NCI-H146 treated with DMSO at 0.1 percent for 48 hours (cell line): ENCODE results near the gene TXNDC9.
"Not testable (repeated sequence)": the region's sequence is repeated elsewhere in the genome, so short reads cannot be mapped to it uniquely, and the experiment has no call there.

Experiments
- DNase-seq: peaks from one replicate; lab custom pipeline; 2025; ENCODE audit not compliant: unreplicated experiment; lab: John Stamatoyannopoulos, UW

The TXNDC9 gene, protein sequence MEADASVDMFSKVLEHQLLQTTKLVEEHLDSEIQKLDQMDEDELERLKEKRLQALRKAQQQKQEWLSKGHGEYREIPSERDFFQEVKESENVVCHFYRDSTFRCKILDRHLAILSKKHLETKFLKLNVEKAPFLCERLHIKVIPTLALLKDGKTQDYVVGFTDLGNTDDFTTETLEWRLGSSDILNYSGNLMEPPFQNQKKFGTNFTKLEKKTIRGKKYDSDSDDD

DNA sequence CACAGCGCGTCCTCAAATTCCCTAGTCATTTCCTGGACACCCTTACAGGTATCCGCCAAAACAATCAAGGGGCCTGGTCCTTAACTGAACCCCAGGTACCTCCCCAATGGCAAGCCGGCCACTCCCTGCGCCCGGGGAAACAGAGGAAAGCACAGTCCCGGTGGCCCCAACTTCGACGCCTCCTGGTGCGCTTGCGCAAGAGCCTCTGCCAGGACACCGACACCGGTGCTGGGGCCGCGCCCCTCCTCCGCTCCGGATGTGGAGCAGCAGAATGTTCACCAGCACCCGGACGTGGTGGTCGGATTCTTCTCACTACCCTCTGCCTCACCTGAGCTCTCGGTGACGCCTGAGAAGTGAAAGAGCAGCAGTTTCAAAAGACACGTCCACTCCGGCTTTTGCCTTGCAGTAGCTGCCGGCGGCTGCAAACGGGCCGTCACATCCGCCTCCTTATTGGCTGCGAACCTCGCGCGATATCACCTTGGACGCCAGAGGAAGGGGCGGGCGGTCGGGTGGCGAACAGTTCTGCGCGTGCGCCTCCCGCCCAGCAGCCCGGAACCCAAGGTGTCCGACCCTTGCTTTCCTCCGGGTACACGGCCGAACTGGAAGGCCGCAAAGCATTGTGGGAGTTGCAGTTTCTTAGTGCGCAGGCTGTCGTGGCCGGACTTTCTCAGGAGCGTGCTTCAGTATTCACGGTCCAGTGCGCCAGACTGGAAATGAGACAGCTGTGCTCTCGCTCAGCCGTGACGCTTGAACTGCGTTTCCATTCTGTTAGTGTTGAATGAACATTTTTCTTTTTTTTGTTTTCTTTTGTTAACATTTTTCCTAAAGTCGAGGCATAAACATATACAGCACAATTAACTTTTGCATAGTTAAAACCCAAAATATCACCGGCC is at the start of gene TXNDC9:
TXNDC9 (minus strand) TSS at position 423 of the 893 bp plus-strand sequence. CDS start 3,123 bp downstream, outside the sequence.
- peak; percentile 99 for DNase-seq

DNA sequence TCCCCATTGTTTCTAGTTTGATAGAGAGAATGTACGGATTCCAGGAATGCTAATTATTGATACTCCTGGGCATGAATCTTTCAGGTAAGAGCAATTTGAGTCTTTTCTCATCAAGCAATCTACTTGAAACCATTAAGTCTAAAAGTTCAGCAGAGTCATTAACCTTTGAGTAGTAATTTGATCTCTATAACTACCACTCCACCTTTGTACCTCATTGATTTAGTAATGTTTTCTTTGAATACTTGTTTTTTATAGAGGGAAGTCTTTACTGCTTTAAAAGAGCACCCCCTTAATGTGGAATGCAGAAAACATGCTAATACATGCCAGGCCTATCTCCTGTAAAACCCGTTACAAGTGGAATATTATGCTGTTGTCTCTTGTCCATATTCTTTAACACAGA is 46.0 kb upstream of the TXNDC9 start:
- no peak for DNase-seq

DNA sequence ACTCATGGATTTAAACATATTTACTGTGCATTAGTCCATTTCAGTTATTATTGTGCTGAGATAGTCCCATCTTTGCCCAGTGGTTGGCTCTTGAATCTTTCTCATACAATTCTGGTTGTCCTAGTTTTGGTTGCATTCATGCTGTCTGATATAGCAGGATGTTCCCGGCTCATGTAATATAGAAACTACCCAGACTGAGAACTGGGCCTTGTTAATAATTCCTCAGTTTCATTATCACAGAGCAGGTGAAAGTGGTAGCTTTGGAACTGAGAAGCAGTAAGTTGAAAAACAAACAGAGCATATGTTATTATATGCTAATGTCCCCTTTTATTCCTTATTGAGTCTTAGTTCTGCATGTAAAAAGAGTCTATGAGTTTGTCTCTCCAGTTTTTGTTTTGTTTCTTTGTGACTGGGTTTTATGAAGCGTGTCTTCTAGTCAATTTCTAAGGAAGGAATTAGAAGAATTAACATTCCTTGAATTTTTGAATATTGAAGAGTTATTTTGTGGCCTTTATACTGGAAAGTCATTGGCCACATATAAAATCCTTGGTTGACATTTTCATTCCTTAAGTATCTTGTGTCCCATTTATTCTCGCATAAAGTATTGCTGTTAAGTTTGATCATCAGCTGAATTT is 44.4 kb upstream of the TXNDC9 start:
- no peak for DNase-seq

DNA sequence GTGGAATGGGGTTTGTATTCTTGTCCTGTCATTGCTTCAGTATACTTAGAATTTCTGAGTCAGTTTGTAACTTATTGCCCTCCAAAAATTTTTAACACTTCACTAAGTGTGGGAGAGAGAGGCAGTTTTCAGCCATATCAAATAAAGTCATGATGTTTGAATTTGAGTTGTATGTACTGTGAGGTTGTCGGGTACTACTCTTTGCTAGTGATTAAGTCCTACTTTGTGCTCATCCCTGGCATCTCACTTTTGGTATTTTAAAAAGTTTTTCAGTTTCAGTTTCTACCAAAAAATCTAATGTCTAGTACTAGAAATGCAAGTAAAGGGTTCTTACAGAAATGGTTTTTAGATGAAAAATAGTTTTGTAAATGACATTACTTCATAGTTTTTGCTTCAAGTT is 41.7 kb upstream of the TXNDC9 start:
- no peak for DNase-seq

DNA sequence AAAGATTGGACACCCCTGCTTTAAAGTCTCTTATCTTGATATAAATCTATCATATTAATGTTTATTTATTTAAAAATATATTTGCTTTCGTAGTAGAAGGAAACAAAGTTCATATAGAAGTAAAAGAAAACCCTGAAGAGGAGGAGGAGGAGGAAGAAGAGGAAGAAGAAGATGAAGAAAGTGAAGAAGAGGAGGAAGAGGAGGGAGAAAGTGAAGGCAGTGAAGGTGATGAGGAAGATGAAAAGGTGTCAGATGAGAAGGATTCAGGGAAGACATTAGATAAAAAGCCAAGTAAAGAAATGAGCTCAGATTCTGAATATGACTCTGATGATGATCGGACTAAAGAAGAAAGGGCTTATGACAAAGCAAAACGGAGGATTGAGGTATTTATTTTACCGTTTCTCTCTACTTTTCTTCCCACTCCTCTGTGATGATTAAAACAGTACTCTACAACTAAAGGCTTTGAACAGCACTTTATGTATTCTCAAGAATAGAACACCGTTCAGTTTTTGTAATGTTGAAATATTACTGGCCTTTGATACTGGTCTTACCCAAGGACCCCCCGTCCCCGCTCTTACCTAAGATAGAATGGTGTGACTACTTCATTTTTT is 40.2 kb upstream of the TXNDC9 start:
- DNase-seq = no peak

DNA sequence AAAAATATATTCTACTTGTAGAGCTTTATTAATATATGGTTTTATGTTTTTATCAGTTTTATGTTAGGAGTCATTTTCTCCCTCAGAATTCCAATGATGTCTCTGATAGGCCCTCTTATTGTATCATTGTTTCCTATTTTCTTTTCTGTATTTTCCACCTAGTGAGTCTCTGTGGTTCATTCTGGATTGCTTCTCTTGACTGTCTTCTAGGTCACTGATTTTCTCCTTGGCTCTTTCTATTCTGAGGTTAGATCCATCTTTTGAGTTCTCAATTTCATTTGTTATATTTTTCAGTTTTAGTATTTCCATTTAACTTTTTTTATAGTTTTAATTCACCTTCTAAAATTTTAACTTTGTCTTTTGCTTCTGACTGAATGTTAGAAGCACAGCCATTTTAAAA is 38.6 kb upstream of the TXNDC9 start:
- no peak for DNase-seq

DNA sequence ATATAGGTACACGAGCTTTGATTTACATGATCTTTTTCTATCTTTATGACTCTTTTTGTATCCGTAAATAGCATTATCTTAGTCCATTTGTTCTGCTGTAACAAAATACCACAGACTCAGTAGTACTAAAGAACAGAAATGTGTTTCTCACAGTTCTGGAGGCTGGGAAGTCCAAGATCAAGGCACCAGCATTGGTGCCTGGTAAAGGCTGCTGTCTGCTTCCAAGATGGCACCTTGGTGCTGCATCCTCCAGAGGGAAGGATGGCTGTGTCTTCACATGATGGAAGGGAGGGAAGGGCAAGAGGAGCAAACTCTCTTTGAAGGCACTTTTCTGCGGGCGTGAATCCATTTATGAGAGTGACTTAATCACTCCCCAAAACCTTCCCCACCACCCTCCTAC is 37.0 kb upstream of the TXNDC9 start:
- DNase-seq = no peak

DNA sequence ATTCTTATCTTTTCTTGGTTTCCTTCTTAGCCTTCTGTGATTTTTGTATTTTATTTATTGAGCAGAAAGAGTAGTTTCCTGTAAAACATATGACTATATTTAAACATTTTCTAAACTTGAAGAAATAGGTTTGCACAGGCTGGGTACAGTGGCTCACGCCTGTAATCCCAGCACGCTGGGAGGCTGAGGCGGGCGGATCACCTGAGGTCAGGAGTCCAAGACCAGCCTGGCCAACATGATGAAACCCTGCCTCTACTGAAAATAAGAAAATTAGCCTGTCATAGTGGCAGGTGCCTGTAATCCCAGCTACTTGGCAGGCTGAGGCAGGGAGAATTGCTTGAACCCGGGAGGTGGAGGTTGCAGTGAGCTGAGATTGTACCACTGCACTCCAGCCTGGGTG is 32.7 kb upstream of the TXNDC9 start:
- not testable (repeated sequence) for DNase-seq

DNA sequence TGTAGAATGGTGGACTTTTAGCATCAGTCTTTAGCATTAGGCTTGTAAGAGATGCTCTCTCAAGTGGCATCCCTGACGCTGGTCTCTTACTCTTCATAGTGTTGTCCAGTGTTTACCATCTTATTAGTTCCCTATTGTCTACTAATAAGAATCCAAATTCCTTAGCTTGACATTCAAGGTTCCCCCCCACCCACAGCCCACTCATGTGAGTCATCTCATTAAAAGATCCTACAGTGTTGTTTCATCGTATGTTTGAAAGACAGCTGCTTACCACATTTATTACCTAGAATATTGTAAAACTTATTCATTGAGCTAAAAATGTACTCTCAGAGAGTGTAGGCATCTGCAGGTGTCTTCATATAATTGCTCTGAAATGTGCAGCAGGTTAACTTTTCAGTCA is 29.5 kb upstream of the TXNDC9 start:
- no peak for DNase-seq

DNA sequence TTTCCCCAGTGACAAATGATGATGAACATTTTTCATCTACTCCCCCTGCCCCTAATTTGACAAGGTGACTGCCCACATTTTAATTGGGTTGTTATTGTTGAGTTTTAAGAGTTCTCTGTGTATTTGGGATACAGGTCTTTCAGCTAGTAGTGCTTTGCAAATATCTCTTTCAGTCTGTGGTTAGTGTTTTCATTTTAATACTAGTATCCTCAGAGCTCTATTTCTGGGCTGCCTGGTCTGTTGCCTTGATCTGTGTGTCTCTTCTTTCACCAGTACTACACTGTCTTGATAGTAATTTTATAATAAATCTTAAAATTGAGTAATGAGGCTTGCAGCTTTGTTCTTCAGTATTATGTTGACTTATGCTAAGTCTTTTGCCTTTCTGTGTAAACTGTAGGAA is 20.7 kb upstream of the TXNDC9 start:
- no peak for DNase-seq

DNA sequence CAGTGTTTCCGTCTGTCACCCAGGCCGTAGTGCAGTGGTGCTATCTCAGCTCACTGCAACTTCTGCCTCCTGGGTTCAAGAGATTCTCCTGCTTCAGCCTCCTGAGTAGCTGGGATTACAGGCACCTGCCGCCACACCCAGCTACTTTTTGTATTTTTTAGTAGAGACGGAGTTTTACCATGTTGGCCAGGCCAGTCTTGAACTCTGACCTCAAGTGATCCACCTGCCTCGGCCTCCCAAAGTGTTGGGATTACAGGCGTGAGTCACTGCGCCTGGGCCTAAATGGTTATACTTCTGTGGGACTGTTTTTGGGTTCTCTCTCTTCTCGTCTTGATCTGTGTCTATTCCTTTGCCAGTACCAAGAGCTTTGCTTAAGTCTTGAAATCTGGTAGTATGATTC is 18.7 kb upstream of the TXNDC9 start:
- not testable (repeated sequence) for DNase-seq

DNA sequence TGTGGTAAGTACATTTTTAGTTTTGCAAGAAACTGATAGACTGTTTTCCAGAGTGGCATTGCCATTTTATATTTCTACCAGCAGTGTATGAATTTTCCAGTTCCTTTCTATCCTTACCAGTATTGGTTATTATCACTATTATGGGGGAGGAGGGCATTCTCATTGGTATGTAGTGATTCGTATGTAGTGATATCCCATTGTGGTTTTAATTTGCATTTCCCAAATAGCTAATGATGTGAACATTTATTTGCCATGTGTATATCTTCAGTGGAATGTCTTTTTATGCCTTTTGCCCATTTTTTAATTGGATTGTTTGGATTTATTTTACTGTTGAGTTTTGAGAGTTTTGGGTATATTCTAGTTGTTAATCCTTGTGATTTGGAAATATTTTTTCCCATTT is 17.9 kb upstream of the TXNDC9 start:
- DNase-seq = no peak

DNA sequence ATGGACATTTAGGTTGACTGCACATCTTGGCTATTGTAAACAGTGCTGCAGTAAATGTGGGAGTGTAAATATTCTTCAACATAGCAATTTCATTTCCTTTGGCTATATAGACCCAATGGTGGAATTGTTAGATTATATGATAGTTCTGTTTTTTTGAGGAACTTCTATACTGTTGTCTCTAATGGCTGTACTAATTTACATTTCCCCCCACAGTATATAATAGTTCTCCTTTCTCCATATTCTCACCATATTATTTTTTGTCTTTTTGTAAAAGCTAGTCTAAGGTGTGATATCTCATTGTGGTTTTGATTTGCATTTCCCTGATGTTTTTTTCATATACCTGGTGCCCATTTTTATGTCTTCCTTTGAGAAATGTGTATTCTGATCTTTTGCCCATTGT is 14.1 kb upstream of the TXNDC9 start:
- no peak for DNase-seq

DNA sequence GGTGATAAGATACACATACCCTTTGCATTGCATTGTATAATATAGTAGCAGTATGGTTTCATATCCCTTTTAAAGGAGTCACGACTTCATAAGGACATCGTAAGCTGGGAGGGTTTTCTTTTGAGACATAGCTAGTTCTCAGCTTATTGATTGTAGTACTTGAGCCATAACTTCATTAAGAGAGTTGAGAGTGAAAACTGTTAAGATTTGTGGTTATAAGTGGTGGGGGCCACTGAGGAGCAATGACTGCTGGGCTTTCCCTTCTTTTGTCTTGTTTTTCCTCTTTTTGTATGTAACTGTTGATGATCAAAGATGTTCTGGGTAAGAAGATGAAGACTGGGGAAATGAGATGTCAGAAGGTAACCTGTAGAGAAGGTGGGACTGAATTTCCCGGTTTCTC is 12.0 kb upstream of the TXNDC9 start:
- DNase-seq = no peak

DNA sequence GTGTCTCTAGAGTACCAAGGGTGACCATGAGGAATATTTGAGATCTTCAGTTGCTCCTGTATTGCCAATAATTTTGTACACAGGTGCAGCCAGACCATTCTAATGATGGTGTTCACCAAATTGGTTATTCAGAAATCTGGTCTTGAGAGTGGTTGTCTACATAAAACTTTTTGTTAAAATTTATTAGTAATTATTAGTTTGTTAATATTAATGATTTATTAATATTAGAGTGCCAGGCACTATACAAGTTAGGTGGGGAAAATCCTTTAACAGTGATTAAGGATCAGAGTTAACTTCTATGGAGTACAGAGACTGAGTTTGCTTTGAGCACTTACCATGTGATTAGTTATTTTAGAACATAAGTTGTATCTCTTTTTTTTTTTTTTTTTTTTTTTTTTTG is 10.1 kb upstream of the TXNDC9 start:
- DNase-seq = no peak

DNA sequence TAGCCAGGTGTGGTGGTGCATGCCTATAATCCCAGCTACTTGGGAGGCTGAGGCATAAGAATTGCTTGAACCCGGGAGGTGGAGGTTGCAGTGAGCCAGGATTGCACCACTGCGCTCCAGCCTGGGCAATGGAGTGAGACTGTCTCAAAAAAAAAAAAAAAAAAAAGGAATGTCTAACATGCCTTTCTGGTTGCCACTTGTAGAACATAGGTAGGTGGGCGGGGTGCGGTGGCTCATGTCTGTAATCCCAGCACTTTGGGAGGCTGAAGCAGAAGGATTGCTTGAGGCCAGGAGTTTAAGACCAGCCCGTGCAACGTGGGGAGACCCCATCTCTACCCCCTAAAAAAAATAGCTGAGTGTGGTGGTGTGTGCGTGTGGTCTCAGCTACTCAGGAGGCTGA is 9.3 kb upstream of the TXNDC9 start:
- DNase-seq = not testable (repeated sequence)

DNA sequence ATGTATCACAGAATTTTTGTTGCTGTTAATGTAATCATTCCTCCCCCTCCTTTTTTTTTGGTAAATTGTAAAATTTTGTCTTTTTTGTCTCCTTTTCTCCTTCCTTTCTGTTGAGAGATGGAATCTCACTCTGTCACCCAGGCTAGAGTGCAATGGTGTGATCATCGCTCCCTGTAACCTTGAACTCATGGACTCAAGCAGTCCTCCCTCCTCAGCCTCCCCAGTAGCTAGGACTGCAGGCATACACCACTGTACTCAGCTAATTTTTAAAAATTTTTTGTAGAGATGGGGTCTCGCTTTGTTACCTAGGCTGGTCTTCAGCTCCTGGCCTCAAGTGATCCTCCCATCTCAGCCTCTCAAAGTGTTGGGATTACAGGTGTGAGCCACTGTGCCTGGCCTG is 6.4 kb upstream of the TXNDC9 start:
- no peak for DNase-seq

DNA sequence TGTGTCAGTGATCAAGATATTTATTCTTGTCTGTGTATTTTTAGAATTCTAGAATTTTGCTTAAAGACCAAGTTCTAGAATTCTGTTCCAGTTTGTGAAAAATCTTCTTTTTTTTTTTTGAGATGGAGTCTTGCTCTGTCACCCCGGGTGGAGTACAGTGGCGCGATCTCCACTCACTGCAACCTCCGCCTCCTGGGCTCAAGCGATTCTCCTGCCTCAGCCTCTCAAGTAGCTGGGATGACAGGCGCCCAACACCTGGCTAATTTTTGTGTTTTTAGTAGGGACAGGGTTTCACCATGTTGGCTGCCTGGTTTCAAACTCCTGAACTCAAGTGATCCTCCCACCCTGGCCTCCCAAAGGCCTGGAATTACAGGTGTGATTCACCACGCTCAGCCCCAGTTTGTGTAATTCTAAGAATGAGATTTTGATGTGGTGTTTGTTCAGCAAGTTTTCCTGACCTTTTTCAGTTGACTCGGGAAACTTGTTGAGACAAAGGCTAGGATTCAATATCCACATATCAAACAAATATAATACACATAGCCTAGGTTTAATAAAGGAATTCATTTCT is 4.6 kb upstream of the TXNDC9 start:
- no peak for DNase-seq

DNA sequence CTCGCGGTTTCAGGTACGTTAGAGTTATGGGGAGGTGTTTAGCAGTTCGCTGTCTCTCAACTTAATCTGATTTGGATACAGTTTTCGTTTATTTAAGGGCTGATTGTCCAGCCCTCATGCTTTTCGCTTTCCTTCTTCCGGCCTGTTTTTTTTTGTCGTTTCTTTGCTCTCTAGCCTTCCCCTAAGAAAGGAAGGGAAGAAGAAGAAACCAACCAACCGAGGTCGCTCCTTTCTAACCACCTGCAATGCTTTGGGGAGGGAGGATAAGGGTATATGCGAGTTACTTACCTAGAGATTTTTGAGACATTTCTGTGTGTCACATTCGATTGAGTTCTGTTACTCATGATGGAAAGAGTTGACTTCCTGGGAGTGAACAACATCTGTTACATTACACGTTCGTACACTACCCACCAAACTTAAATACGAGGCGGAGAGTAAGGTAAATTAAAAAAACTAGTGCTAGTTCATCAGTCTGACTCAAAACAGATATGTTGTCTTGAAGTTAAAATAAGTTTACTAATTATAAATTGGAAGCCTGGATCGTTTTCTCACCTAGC is 2.0 kb upstream of the TXNDC9 start:
- DNase-seq = no peak

DNA sequence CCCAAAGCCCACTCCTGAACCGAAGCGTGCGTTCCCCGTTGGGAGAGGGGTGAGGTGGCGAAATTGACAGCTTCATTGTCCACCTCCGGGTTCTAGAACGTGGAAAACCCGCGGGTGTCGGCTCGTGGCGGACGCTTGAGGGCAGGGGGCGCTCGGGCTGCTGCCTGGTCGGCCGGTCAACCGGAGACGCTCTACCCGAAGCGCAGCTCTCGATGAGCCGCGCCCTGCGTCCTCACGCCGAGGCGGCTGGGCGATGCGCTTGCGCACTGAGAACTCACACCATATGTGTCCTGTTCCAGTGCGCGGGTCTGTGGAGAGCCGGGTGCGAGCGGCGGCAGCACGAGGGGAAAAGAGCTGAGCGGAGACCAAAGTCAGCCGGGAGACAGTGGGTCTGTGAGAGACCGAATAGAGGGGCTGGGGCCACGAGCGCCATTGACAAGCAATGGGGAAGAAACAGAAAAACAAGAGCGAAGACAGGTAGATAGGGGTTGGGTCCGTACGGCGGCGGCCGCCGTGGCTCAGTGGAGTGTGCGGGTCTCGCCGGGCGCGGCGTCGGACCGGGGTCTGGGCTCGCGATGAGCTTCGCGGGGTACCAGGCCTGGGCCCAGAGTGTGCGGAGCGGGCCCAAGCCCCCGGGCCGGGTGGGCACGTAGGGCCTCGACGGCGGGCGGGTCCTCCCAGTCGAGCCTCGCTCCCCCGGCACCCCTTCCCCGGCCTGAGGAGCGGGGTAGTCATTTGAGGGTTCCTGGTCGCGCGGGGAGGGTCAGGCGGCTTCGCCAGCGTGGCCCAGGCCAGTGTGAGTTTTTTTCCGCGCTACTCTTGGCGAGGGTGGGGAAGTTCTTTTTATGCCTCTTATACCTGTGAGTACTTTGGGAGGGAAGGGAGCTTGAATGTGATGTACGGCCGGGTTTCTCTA is 1.2 kb upstream of the TXNDC9 start, which contains the start of gene EIF5B:
EIF5B (plus strand) TSS at position 277 of the 916 bp plus-strand sequence; CDS start at position 443, 166 bp downstream.
- DNase-seq = peak; percentile 82
